OCI-LY7 (cell line): ENCODE data around the gene SPSB3.

ENCODE experiments used
- CTCF ChIP-seq: fragments of 200-600 bp; sonication (generic); conservative IDR thresholded peaks from 2 replicates; pipeline ENCODE4 v1.5.1; 2014; ENCODE audit warnings: mild to moderate bottlenecking, antibody characterized with exemption, low read length, moderate library complexity, mixed read lengths
- EZH2phosphoT487 ChIP-seq: fragments of 200-600 bp; sonication (generic); IDR thresholded peaks from 2 replicates; pipeline ENCODE4 v1.6.1; 2018; ENCODE audit warnings: low read depth, borderline replicate concordance, mild to moderate bottlenecking, mixed run types, antibody characterized with exemption, low read length, moderate library complexity, mixed read lengths

GRCh38 chr16:1764971-1765370, 17.4 kb downstream of the SPSB3 start:
- TF ChIP-seq CTCF (no peak), EZH2phosphoT487 (no peak)
